GM18526 (cell line): ENCODE results near the gene ACOT4.

Source experiments
- POLR2A ChIP-seq: IDR thresholded peaks from 3 replicates; pipeline ENCODE4 v1.6.1; 2011; ENCODE audit not compliant: insufficient read length; ENCODE audit errors: extremely low read depth

The ACOT4 gene

GRCh38 chr14:73591690-73592449 lies at the start of gene ACOT4:
TSS of gene ACOT4 (plus strand) at chr14:73591873. CDS start at chr14:73591960, 87 bp downstream.
- peak; percentile 58 for TF ChIP-seq POLR2A

- TF ChIP-seq POLR2A: no peak
Measured at GRCh38 chr14:73553845-73554244, 37.8 kb upstream of the ACOT4 start.

- no peak for TF ChIP-seq POLR2A
Measured at GRCh38 chr14:73567358-73567757, 24.3 kb upstream of the ACOT4 start.

- TF ChIP-seq POLR2A: no peak
Measured at GRCh38 chr14:73567951-73568885, 23.5 kb upstream of the ACOT4 start.

- TF ChIP-seq POLR2A: peak; percentile 43
Measured at GRCh38 chr14:73569185-73569958, 22.3 kb upstream of the ACOT4 start, which contains the start of gene ACOT2. TSS of gene ACOT2 (plus strand) at chr14:73569213. CDS start at chr14:73569241, 28 bp downstream.

- TF ChIP-seq POLR2A: no peak
Measured at GRCh38 chr14:73576391-73576790, 15.3 kb upstream of the ACOT4 start.

GRCh38 chr14:73588695-73589094 lies 3.0 kb upstream of the ACOT4 start:
- no peak for TF ChIP-seq POLR2A

- no peak for TF ChIP-seq POLR2A
Measured at GRCh38 chr14:73589116-73589515, 2.6 kb upstream of the ACOT4 start.

GRCh38 chr14:73594491-73594890 lies 2.8 kb downstream of the ACOT4 start:
- TF ChIP-seq POLR2A: no peak

- TF ChIP-seq POLR2A: no peak
Measured at GRCh38 chr14:73599499-73599898, 7.8 kb downstream of the ACOT4 start.

- no peak for TF ChIP-seq POLR2A
Measured at GRCh38 chr14:73602994-73603393, 11.3 kb downstream of the ACOT4 start.

- no peak for TF ChIP-seq POLR2A
Measured at GRCh38 chr14:73606271-73606670, 14.6 kb downstream of the ACOT4 start.

- TF ChIP-seq POLR2A: no peak
Measured at GRCh38 chr14:73607241-73607640, 15.6 kb downstream of the ACOT4 start.

- TF ChIP-seq POLR2A: no peak
Measured at GRCh38 chr14:73610687-73611086, 19.0 kb downstream of the ACOT4 start.
